Endothelial cell of umbilical vein (primary cell): ENCODE results near the gene CEP164. TPM values are rescaled to one million over a fixed set of nuclear protein-coding genes. Genes with fewer than 3 reads are reported as not detected.

Source experiments
- BruUV-seq: library from RNA; stranded (reverse); fragments of 400-500 nt; replicated peaks from 2 replicates; lab custom pipeline; 2021; lab: Mats Ljungman, UMichigan
- CTCF ChIA-PET: fragments of 300-600, 350-600 bp; sonication (Branson Sonifier 250); formaldehyde crosslinking; loops from one replicate; lab custom pipeline; 2021; ENCODE audit warnings: antibody characterized with exemption, inconsistent platforms; lab: Charles Lee
- POLR2A ChIA-PET: fragments of 300-600, 350-600 bp; sonication (Branson Sonifier 250); formaldehyde crosslinking; loops from one replicate; lab custom pipeline; 2021; ENCODE audit warnings: antibody characterized with exemption, inconsistent platforms; lab: Charles Lee
- DNase-seq: peaks from one replicate; pipeline ENCODE4 v3.0.0-alpha.2; 2011; ENCODE audit warnings: low read depth, low spot score
- FAIRE-seq: peaks from 2 replicates; lab custom pipeline; 2011; peaks lifted over from hg19 to GRCh38; lab: Jason Lieb, UNC
- H2AFZ ChIP-seq: 2 replicates; pipeline ENCODE4 v1.6.0; 2012; ENCODE audit warnings: low read depth, low read length, control low read depth, inconsistent platforms
- H3K27ac ChIP-seq: 2 replicates; pipeline ENCODE4 v1.5.1; 2011; ENCODE audit warnings: low read depth, mild to moderate bottlenecking, control low read depth, low read length, moderate library complexity; ENCODE audit not compliant: insufficient read depth
- H3K27me3 ChIP-seq, 2 experiments: 2 replicates each; pipeline versions ENCODE4 v1.6.0 to v1.6.1; 2011; ENCODE audit warnings: low read length in 2 of 2, mixed read lengths in 1 of 2; ENCODE audit not compliant: control insufficient read depth in 2 of 2, insufficient read depth in 2 of 2
- H3K36me3 ChIP-seq, 2 experiments: 2 replicates in 1 of 2; 3 replicates in 1 of 2; pipeline ENCODE4 v1.5.1; 2011; ENCODE audit warnings: low read length in 2 of 2, mild to moderate bottlenecking in 1 of 2, moderate library complexity in 1 of 2; ENCODE audit not compliant: control insufficient read depth in 2 of 2, insufficient read depth in 2 of 2; ENCODE audit errors: extremely low read depth in 1 of 2
- H3K4me1 ChIP-seq: 3 replicates; pipeline ENCODE4 v1.5.1; 2011; ENCODE audit warnings: mild to moderate bottlenecking, low read length; ENCODE audit not compliant: control insufficient read depth, insufficient read depth; ENCODE audit errors: extremely low read depth
- H3K4me2 ChIP-seq: 2 replicates; pipeline ENCODE4 v1.6.1; 2011; ENCODE audit warnings: low read length, control low read depth, mixed read lengths; ENCODE audit not compliant: insufficient read depth
- H3K4me3 ChIP-seq, 3 experiments: fragments of 200-600 bp in 1 of 3; sonication (generic), shearing (Covaris generic) in 1 of 3; replicated peaks in 1 of 3; 2 replicates each; pipeline ENCODE4 v1.5.1; 2011 to 2016; ENCODE audit warnings: control low read depth in 3 of 3, low read length in 3 of 3, mild to moderate bottlenecking in 2 of 3, inconsistent platforms in 1 of 3, low read depth in 1 of 3, moderate library complexity in 1 of 3; ENCODE audit not compliant: insufficient read depth in 1 of 3
- H3K79me2 ChIP-seq: 2 replicates; pipeline ENCODE4 v1.6.0; 2012; ENCODE audit warnings: low read length, inconsistent platforms; ENCODE audit not compliant: control insufficient read depth, insufficient read depth
- H3K9ac ChIP-seq: replicated peaks from 2 replicates; pipeline ENCODE3; 2011; ENCODE audit warnings: low read length, control low read depth; ENCODE audit not compliant: insufficient read depth; ENCODE audit errors: extremely low read depth
- H3K9me1 ChIP-seq: replicated peaks from 3 replicates; pipeline ENCODE4 v1.6.0; 2011; ENCODE audit warnings: mild to moderate bottlenecking, low read length; ENCODE audit not compliant: control insufficient read depth, insufficient read depth; ENCODE audit errors: extremely low read depth
- H3K9me3 ChIP-seq: replicated peaks from 2 replicates; pipeline ENCODE4 v1.5.1; 2012; ENCODE audit warnings: low read length, inconsistent platforms; ENCODE audit not compliant: control insufficient read depth, insufficient read depth
- H4K20me1 ChIP-seq: replicated peaks from 2 replicates; pipeline ENCODE3; 2011; ENCODE audit warnings: mild to moderate bottlenecking, low read length; ENCODE audit not compliant: control insufficient read depth, insufficient read depth; ENCODE audit errors: extremely low read depth
- EZH2 ChIP-seq: IDR thresholded peaks from 2 replicates; pipeline ENCODE4 v1.6.1; 2012; ENCODE audit warnings: borderline replicate concordance, low read depth, mild to moderate bottlenecking, moderate library complexity, low read length, inconsistent platforms; ENCODE audit not compliant: severe bottlenecking
- FOS ChIP-seq: IDR thresholded peaks from 2 replicates; pipeline ENCODE4 v1.6.1; 2011; ENCODE audit warnings: mild to moderate bottlenecking, low read length, moderate library complexity, borderline replicate concordance; ENCODE audit not compliant: insufficient read depth
- GATA2 ChIP-seq: IDR thresholded peaks from 2 replicates; pipeline ENCODE4 v1.7.0; 2011; ENCODE audit warnings: low read depth, mild to moderate bottlenecking, moderate library complexity, mixed read lengths, low read length; ENCODE audit not compliant: insufficient read length, insufficient read depth
- JUN ChIP-seq: IDR thresholded peaks from 2 replicates; pipeline ENCODE4 v1.6.1; 2011; ENCODE audit warnings: borderline replicate concordance, low read depth; ENCODE audit not compliant: insufficient read length, insufficient read depth
- MYC ChIP-seq: IDR thresholded peaks from one replicate; pipeline ENCODE4 v1.6.1; 2011; ENCODE audit warnings: mild to moderate bottlenecking, low read depth, low read length
- POLR2A ChIP-seq: IDR thresholded peaks from 2 replicates; pipeline ENCODE4 v1.6.1; 2012; ENCODE audit warnings: low read depth, mild to moderate bottlenecking, control low read depth, low read length
- POLR2AphosphoS5 ChIP-seq: IDR thresholded peaks from 2 replicates; pipeline ENCODE4 v1.6.1; 2012; ENCODE audit warnings: low read depth, mild to moderate bottlenecking, control low read depth, low read length, moderate library complexity; ENCODE audit not compliant: insufficient read depth
- dilution Hi-C: fragments of 300-500 bp; cut with MboI; formaldehyde crosslinking; loops from one replicate; pipeline ENCODE4 v1.15.0; 2019; ENCODE audit warnings: low sequenced_read_pairs; ENCODE audit not compliant: extremely low pct_ligation_motif_present
- intact Hi-C: fragments of 100-400 bp; cut with micrococcal nuclease; formaldehyde crosslinking; loops from one replicate; pipeline ENCODE4 v1.10.0; 2022
- polyA plus RNA-seq, 4 experiments: library from polyadenylated mRNA; depleted of rRNA in 3 of 4; stranded (reverse) in 3 of 4; unstranded in 1 of 4; fragments of >200 nt; gene quantifications; 2 replicates each; pipeline versions ENCODE4 v1.2.1 to v1.2.3, GENCODE V29; 2011 to 2012; ENCODE audit warnings: missing spikeins in 1 of 4
- total RNA-seq: library from RNA; stranded (reverse); gene quantifications from 2 replicates; pipeline ENCODE4 v1.2.3, GENCODE V29; 2021
- TF ChIP-seq, protein P1 (sequence below), 2 donors: IDR thresholded peaks; 1 replicate in 1 of 2; 2 replicates in 1 of 2; pipeline ENCODE4 v1.5.1; 2011; ENCODE audit warnings: low read length in 2 of 2, mild to moderate bottlenecking in 2 of 2, moderate library complexity in 2 of 2, control low read depth in 1 of 2, inconsistent platforms in 1 of 2, low read depth in 1 of 2; ENCODE audit not compliant: insufficient read depth in 1 of 2; ENCODE audit errors: extremely low read depth in 1 of 2
- TF ChIP-seq, protein P2 (sequence below): IDR thresholded peaks from 2 replicates; pipeline ENCODE4 v1.6.1; 2011; ENCODE audit not compliant: insufficient read depth, insufficient read length

The CEP164 gene
- total and polyA plus RNA-seq, 2 donors (not counting 3 experiments of a cell fraction or from before 2014, with no cell fraction given), result 22.7 to 48.4 TPM

DNA sequence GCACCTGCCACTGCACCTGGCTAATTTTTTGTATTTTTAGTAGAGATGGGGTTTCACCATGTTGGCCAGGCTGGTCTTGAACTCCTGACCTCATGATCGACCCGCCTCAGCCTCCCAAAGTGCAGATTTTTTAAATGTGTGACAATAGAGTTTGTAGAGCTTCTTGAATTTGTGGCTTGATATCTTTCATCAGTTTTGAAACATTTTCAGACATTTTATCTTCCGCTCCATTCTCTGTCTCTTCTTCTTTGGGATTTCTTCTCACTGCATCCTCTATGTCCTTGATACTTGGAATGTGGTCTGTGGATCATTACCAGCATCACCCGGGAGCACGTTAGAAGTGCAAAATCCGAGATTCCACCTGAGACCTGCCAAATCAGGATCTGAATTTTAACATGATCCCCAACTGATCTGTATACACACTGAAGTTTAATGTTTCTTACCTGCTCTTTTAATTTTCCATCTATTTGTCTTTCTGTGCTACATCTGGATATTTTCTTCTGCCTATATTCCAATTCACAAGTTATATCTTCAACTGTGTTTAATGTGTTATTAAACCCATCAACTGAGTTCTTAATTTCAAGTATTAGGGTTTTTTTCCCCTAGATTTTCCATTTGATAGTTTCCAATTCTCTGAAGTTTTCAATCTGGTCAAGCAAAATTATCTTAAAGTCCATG is 126.4 kb downstream of the CEP164 start:
- H3K9me3 ChIP-seq, result no peaks in the 10 kb centered on the region
- ChIA-PET CTCF (interaction anchor here (1.2 to 4.3 kb wide), 2 partner anchors 28 kb away, joined by 4 to 14 read pairs; no protein-coding TSS in a partner anchor), POLR2A (no interaction called here)
- H3K4me2 ChIP-seq, result no peak overlapping the region
- dilution Hi-C loops (no loop called here), intact Hi-C loops (no loop called here)
- no peaks in the 10 kb centered on the region for H3K79me2 ChIP-seq
- TF ChIP-seq, protein P1, sequence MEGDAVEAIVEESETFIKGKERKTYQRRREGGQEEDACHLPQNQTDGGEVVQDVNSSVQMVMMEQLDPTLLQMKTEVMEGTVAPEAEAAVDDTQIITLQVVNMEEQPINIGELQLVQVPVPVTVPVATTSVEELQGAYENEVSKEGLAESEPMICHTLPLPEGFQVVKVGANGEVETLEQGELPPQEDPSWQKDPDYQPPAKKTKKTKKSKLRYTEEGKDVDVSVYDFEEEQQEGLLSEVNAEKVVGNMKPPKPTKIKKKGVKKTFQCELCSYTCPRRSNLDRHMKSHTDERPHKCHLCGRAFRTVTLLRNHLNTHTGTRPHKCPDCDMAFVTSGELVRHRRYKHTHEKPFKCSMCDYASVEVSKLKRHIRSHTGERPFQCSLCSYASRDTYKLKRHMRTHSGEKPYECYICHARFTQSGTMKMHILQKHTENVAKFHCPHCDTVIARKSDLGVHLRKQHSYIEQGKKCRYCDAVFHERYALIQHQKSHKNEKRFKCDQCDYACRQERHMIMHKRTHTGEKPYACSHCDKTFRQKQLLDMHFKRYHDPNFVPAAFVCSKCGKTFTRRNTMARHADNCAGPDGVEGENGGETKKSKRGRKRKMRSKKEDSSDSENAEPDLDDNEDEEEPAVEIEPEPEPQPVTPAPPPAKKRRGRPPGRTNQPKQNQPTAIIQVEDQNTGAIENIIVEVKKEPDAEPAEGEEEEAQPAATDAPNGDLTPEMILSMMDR (IDR thresholded peaks at IDR 0.05; ENCODE audit: extremely low read depth in 1 of 2, insufficient read depth in 1 of 2, low read depth in 1 of 2, low read length in 2 of 2), result no peak
- TF ChIP-seq GATA2 (no peak), POLR2A (no peak), JUN (no peak), EZH2 (no peak), FOS (no peak), POLR2AphosphoS5 (no peak), MYC (no peak)
- TF ChIP-seq, protein P2, sequence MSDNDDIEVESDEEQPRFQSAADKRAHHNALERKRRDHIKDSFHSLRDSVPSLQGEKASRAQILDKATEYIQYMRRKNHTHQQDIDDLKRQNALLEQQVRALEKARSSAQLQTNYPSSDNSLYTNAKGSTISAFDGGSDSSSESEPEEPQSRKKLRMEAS, result no peak
- H3K4me3 ChIP-seq, result no peak overlapping the region
- no peak overlapping the region for H3K27ac ChIP-seq
- FAIRE-seq, result no peak
- H2AFZ ChIP-seq, result no peak overlapping the region
- no peaks in the 10 kb centered on the region for H3K4me1 ChIP-seq
- peaks cover 2 to 4% of the 10 kb centered on the region in 2 experiments for H3K27me3 ChIP-seq
- no peaks in the 10 kb centered on the region for H3K9me1 ChIP-seq
- no peak overlapping the region for H3K9ac ChIP-seq
- H4K20me1 ChIP-seq, result no peaks in the 10 kb centered on the region
- no peak for DNase-seq
- no TSS peak for BruUV-seq
- H3K36me3 ChIP-seq, result no peaks in the 10 kb centered on the region
